Effector CD4-positive, alpha-beta T cell (primary cell): Measurements from ENCODE around the gene RRP9.

Source experiments
- DNase-seq: peaks from one replicate; pipeline ENCODE4 v3.0.0-alpha.2; 2020

Gene RRP9

GRCh38 chr3:51896607-51897305, 44.9 kb downstream of the RRP9 start:
- no peak for DNase-seq

- no peak for DNase-seq
These were observed 46.8 kb downstream of the RRP9 start for GRCh38 chr3:51894939-51895338.

DNA sequence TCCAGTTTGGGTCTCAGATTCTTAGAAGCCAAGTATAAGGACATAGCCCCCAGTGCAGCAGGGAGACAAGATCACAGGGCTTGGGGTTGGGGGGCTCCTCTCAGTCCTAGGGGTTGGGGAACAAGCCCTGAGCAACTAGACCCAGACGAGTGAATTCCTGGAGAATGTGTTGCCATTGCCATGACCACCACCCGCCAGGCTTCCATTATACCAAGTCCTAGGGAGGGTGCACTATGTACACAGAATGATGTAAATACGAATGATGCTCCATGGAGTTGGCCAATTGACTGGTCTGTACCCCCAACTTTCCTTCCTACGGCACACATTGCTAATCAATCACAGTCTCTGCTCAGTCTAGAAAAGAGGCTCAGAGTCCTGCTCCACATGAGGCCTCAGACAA, 47.3 kb downstream of the RRP9 start:
- DNase-seq, result no peak

- no peak for DNase-seq
These were observed 50.3 kb downstream of the RRP9 start for GRCh38 chr3:51891242-51892039.

DNA sequence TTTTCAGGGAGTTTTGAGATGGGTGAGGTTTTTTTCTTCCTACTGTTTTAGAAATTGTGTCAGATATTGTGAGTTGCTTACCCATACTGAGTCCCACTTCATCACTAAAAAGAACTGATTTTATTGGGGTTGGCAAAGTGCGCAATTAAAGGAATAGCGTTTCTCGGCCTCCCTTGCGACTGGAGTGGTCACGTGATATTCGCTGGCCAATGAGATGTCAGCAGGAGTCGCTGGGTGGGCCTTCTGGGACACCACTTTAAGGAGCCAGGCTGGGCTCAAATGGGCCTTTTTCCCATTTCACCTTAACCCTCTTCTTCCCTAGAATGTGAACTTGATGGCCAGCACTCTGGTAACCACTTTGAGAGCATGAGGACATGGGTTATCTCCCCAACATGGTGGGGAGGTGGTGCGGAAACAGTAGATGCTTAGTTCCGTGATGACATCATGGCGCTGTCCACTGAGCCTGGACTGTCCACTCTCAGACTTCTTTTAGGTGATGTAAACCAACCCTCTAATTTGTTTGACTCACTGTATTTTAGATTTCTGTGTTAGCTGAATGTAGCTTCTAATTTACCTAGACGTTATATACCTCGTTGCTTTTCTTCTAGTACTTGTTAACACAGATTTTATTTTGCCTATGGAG, 53.1 kb downstream of the RRP9 start:
- no peak for DNase-seq

DNA sequence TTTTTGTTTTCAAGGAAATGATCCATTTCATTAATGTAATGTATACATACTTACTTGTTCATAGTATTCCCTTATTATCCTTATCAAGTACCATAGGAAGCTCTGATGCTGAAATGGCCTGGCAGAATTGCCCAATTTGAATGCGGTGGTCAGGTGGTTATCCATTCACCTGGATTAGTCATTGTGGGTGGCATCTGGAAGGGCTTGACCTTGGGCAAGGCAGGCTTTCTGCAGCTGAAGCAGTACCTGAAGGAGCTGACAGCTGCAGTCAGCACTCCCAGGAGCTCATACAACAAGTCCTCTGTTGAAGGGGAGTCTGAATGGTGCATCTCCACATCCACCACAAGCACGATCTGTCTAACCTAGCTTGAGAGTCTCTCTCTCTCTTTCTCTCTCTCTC, 54.1 kb downstream of the RRP9 start:
- DNase-seq, result no peak

GRCh38 chr3:51886447-51886846, 55.3 kb downstream of the RRP9 start:
- DNase-seq, result no peak
